Measurements from ENCODE around the gene DYSF. TPM values are rescaled to one million over a fixed set of nuclear protein-coding genes. Genes with fewer than 3 reads are reported as not detected.

DYSF gene
- total and polyA plus RNA-seq, 5 donors: 36.7 to 49.4 (median 42.1) TPM

DNA sequence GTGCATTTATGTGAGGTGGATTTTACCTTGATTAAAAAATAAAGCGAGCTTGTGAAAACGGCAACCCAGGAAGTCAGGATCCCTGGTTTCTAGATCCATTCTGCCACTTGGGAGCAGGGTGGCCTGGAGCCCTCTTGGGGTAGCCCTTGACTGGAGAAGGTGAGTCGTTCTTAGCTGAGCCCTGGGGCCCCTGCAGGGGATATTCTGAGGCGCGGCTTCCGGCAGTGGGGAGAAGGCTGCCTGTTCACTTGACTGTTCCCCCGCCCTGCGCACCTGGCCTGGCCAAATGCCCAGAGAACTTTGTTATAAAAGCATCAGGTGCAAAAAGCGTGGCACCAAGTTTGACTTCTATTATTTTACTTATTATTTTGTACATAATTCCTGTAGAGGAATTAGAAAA, 221.9 kb downstream of the DYSF start:
- Histone ChIP-seq H3K27ac (ENCODE audit: low read length) (no peak overlapping the region), H3K9me3 (ENCODE audit: control insufficient read depth, low read length) (no peaks in the 10 kb centered on the region), H3K4me3 (ENCODE audit: low read length) (no peak overlapping the region), H3K27me3 (ENCODE audit: control insufficient read depth, insufficient read depth) (no peaks in the 10 kb centered on the region), H3K4me1 (ENCODE audit: control insufficient read depth, insufficient read depth, low read length) (peaks cover 2% of the 10 kb centered on the region)
- no peak for ATAC-seq
- intact Hi-C loops (cut with DNase I): no loop called here
- DNase-seq: peak in 1 of 3 donors; percentile 38
- 89% methylated on average over 9 of the region's 9 CpGs for WGBS

DNA sequence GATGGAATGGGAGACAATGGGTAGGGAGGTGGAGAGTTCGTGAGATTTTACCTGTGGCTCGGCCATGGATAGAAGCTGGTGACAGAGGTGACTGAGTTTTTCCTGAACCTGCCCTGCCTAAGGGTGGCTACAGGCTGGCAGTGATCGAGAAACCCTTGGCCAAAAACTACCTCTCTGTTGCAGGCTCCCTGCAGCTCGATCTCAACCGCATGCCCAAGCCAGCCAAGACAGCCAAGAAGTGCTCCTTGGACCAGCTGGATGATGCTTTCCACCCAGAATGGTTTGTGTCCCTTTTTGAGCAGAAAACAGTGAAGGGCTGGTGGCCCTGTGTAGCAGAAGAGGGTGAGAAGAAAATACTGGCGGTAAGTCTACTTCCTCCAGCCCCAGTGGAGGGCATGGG, 225.5 kb downstream of the DYSF start:
- Histone ChIP-seq H3K4me1 (ENCODE audit: control insufficient read depth, insufficient read depth, low read length) (peaks cover 2% of the 10 kb centered on the region), H3K9me3 (ENCODE audit: control insufficient read depth, low read length) (no peaks in the 10 kb centered on the region), H3K27ac (ENCODE audit: low read length) (no peak overlapping the region), H3K4me3 (ENCODE audit: low read length) (no peak overlapping the region), H3K27me3 (ENCODE audit: control insufficient read depth, insufficient read depth) (no peaks in the 10 kb centered on the region)
- WGBS: 94% methylated on average over 6 of the region's 6 CpGs
- no peak for DNase-seq
- ATAC-seq: no peak
- intact Hi-C loops (cut with DNase I): no loop called here

DNA sequence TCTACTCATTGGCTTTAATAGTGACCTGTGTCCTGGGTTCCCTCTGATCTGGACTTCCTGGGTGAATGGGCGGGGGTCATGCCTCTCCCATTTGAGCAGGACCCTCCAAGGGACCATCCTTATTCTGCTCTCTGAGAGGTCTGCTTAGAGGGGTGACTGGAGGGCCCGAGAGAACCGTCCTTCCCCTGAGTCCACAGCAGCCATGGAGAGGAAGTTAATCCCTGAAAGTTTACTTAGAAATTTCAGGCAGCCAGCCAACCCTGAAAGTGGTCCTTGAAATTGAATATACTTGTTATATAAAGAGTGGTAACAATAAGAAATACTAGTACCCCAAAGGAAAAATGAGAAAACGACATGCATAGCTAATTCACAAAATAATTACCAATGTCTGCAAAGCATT, 226.1 kb downstream of the DYSF start:
- 40% methylated on average over 4 of the region's 4 CpGs for WGBS
- Histone ChIP-seq H3K27me3 (ENCODE audit: control insufficient read depth, insufficient read depth) (no peaks in the 10 kb centered on the region), H3K4me3 (ENCODE audit: low read length) (no peak overlapping the region), H3K27ac (ENCODE audit: low read length) (no peak overlapping the region), H3K4me1 (ENCODE audit: control insufficient read depth, insufficient read depth, low read length) (peaks cover 2% of the 10 kb centered on the region), H3K9me3 (ENCODE audit: control insufficient read depth, low read length) (no peaks in the 10 kb centered on the region)
- ATAC-seq (no peak), DNase-seq (no peak)
- intact Hi-C loops (cut with DNase I): no loop called here

DNA sequence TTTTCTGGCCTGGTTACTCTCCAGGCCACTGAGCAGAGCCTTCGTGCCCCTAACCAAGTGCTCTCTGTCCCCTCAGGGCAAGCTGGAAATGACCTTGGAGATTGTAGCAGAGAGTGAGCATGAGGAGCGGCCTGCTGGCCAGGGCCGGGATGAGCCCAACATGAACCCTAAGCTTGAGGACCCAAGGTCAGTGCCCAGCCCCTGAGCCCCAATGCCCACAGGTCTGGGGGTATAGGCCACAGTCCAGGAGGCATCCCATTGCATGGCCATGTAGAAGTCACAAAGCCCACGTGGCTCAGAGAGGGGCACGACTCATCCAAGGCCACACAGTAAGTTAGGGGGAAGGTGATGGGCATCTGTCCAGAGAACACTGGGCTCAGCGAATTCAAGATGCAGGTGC, 227.6 kb downstream of the DYSF start:
- H3K27me3 ChIP-seq (ENCODE audit: control insufficient read depth, insufficient read depth): no peaks in the 10 kb centered on the region
- peaks cover 3% of the 10 kb centered on the region for H3K4me1 ChIP-seq (ENCODE audit: control insufficient read depth, insufficient read depth, low read length)
- intact Hi-C loops (cut with DNase I): no loop called here
- ATAC-seq: no peak
- no peak overlapping the region for H3K4me3 ChIP-seq (ENCODE audit: low read length)
- 94% methylated on average over 6 of the region's 6 CpGs for WGBS
- no peaks in the 10 kb centered on the region for H3K9me3 ChIP-seq (ENCODE audit: control insufficient read depth, low read length)
- DNase-seq: no peak
- H3K27ac ChIP-seq (ENCODE audit: low read length): no peak overlapping the region

DNA sequence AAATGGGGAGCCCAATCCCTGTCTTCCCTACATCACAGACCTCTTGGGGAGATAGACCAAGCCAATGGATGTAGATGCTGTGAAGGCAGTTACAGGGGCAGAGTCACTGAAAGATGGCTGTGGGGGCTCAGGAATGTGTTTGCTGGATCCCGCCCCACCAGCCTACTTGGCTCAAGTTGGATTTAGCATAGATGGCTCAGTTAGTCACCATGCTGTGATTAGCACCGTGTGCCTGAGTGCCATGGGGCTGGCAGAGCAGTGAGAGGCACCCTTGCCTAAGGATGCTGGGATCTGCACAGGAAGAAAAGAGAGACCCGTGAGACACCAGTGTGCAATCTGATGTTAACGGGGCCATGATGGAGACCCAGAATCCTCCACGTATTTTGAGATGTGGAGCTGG, 228.3 kb downstream of the DYSF start:
- H3K27me3 ChIP-seq (ENCODE audit: control insufficient read depth, insufficient read depth): no peaks in the 10 kb centered on the region
- ATAC-seq (no peak), DNase-seq (no peak)
- WGBS: 91% methylated on average over 5 of the region's 5 CpGs
- H3K4me1 ChIP-seq (ENCODE audit: control insufficient read depth, insufficient read depth, low read length): peaks cover 3% of the 10 kb centered on the region
- no peaks in the 10 kb centered on the region for H3K9me3 ChIP-seq (ENCODE audit: control insufficient read depth, low read length)
- intact Hi-C loops (cut with DNase I): no loop called here
- no peak overlapping the region for H3K4me3 ChIP-seq (ENCODE audit: low read length)
- H3K27ac ChIP-seq (ENCODE audit: low read length): no peak overlapping the region

DNA sequence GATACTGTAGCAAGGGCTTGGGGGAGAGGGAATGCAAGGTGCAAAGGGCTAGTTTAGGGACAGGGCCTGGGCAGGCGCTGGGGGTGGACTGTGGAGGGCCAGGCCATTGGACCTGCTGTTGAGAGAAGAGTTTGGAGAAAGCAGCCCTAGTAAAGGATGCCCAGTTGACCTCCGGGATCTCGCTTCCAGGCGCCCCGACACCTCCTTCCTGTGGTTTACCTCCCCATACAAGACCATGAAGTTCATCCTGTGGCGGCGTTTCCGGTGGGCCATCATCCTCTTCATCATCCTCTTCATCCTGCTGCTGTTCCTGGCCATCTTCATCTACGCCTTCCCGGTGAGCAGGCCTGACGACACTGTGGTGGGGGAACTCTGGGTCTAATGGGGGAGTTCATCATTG, 229.0 kb downstream of the DYSF start:
- Histone ChIP-seq H3K4me1 (ENCODE audit: control insufficient read depth, insufficient read depth, low read length) (peaks cover 3% of the 10 kb centered on the region), H3K27me3 (ENCODE audit: control insufficient read depth, insufficient read depth) (no peaks in the 10 kb centered on the region), H3K9me3 (ENCODE audit: control insufficient read depth, low read length) (no peaks in the 10 kb centered on the region), H3K27ac (ENCODE audit: low read length) (no peak overlapping the region), H3K4me3 (ENCODE audit: low read length) (no peak overlapping the region)
- no peak for ATAC-seq
- intact Hi-C loops (cut with DNase I): no loop called here
- peak in 1 of 3 donors; percentile 20 for DNase-seq
- WGBS: 93% methylated on average over 11 of the region's 11 CpGs

DNA sequence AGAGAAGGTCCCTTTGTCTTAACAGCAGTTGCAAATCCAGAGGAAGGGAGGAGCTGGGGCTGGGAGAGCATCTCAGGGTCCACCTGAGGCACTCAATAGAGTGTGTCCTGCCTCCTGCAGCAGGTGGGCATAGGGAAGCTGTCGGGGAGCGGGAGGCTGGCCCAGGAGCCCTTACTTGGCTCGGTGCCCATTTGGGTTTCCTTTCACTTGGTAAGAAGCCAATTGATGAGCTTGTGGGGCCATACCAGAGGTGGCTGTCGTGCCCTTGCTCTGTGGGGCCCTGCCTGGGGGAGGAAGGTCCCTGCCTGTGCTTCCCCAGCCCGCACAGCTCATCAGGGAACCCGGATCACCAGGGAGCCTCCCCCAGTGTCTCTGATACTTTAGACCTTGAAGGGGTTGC, 229.7 kb downstream of the DYSF start:
- 66% methylated on average over 6 of the region's 6 CpGs for WGBS
- Histone ChIP-seq H3K27ac (ENCODE audit: low read length) (no peak overlapping the region), H3K4me1 (ENCODE audit: control insufficient read depth, insufficient read depth, low read length) (peaks cover 3% of the 10 kb centered on the region), H3K4me3 (ENCODE audit: low read length) (no peak overlapping the region), H3K27me3 (ENCODE audit: control insufficient read depth, insufficient read depth) (no peaks in the 10 kb centered on the region), H3K9me3 (ENCODE audit: control insufficient read depth, low read length) (no peaks in the 10 kb centered on the region)
- DNase-seq: peak in 1 of 3 donors; percentile 33
- no peak for ATAC-seq
- intact Hi-C loops (cut with DNase I): no loop called here

DNA sequence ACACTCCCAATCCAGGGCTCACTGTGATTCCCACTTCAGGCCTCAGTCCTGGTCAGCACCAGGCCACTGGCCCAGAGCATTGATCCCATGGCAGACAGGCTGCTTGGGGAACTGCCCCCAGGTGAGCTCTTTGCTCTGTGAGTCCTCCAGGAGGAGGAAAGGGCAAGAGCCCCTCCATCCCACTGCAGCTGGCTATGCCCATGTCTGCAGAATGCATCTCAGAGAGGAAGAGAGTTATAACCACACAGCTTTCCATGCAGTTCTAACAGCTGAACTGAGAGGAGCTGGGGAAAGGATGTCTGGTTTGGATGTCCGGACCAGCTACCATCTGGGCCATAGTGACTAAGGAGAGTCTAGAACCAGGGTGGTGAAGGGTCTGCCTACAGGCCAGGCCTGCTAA, 230.3 kb downstream of the DYSF start:
- 95% methylated on average over 1 of the region's 1 CpG for WGBS
- Histone ChIP-seq H3K9me3 (ENCODE audit: control insufficient read depth, low read length) (no peaks in the 10 kb centered on the region), H3K4me1 (ENCODE audit: control insufficient read depth, insufficient read depth, low read length) (peaks cover 3% of the 10 kb centered on the region), H3K27me3 (ENCODE audit: control insufficient read depth, insufficient read depth) (no peaks in the 10 kb centered on the region), H3K4me3 (ENCODE audit: low read length) (no peak overlapping the region), H3K27ac (ENCODE audit: low read length) (no peak overlapping the region)
- intact Hi-C loops (cut with DNase I): no loop called here
- DNase-seq (no peak), ATAC-seq (no peak)

- WGBS: 87% methylated on average over 13 of the region's 13 CpGs
- intact Hi-C loops (cut with DNase I): no loop called here
- Histone ChIP-seq H3K4me3 (ENCODE audit: low read length) (no peak overlapping the region), H3K27ac (ENCODE audit: low read length) (no peak overlapping the region), H3K9me3 (ENCODE audit: control insufficient read depth, low read length) (no peaks in the 10 kb centered on the region), H3K4me1 (ENCODE audit: control insufficient read depth, insufficient read depth, low read length) (peaks cover 2% of the 10 kb centered on the region), H3K27me3 (ENCODE audit: control insufficient read depth, insufficient read depth) (no peaks in the 10 kb centered on the region)
- DNase-seq (peak in 1 of 3 donors; percentile 57), ATAC-seq (peak in 1 of 2 donors; percentile 8)
These were observed 231.1 kb downstream of the DYSF start for GRCh38 chr2:71684226-71685072.

DNA sequence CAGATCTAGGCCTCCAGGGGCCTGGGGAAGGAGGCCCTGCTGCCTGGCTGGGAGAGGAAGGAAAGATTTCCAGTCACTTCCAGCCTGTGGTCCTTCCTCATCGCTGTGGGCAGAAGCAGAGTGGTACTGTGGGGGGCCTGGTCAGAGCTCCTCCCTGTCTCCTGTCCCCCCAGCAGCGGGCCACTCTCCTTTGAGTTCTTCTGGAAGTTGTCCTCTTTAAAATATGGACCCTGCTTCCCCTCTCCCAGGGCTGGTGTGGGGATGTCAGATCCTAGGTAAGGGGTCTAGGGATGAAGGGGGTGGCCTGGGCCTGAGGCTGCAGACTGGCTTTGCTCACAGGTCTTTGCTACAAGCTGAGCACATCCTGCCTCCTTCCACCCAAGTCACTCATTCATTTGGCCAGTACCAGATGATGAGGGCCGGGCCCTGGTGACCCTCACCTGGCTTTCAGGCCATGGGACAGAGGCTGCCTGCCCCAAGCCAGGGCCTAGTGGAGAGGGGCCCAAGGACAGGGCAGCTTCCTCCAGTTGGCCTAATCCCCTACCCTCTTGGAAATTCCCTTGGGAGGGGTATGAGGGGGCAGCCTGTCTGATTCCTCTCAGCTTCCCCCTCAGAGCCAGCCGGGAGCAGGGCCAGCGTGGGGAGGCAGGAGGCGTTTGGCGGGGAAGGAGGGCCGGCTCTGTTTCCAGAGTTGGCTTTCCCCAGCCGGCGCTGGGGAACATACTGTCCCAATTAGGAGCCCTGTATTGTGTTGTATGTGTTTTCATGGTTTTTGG, 231.9 kb downstream of the DYSF start:
- no peak overlapping the region for H3K4me3 ChIP-seq (ENCODE audit: low read length)
- H3K4me1 ChIP-seq (ENCODE audit: control insufficient read depth, insufficient read depth, low read length): peaks cover 2% of the 10 kb centered on the region
- intact Hi-C loops (cut with DNase I): no loop called here
- ATAC-seq (peak; percentile 53 to 71), DNase-seq (peak; percentile 58 to 83 (median 75))
- no peak overlapping the region for H3K27ac ChIP-seq (ENCODE audit: low read length)
- H3K9me3 ChIP-seq (ENCODE audit: control insufficient read depth, low read length): no peaks in the 10 kb centered on the region
- WGBS: 78% methylated on average over 10 of the region's 10 CpGs
- H3K27me3 ChIP-seq (ENCODE audit: control insufficient read depth, insufficient read depth): no peaks in the 10 kb centered on the region

DNA sequence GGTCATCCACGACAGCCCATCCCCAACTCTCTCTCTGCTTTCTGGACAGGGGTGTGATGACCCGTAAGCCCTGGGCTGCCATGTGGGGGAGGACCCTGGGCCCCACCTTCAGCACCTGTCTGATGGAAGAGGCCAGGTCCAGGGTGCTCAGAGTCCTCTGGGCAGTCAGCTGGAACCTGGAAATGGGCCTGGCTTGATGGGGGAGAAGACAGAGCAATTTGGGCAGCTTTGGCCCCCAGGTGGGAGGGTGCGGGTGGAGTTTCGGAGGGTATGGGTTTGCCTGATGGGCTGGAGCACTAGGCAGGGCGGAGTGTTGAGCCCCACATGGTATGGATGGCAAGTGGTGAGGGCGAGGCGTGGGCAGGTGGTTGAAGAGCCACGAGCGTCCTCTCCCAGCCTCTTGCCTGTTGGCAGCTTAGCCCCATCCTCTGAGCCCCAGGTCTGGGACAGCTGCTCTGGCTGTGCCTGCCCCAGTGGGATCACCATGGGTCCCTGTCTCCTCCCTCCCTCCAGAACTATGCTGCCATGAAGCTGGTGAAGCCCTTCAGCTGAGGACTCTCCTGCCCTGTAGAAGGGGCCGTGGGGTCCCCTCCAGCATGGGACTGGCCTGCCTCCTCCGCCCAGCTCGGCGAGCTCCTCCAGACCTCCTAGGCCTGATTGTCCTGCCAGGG, 232.7 kb downstream of the DYSF start:
- Histone ChIP-seq H3K9me3 (ENCODE audit: control insufficient read depth, low read length) (no peaks in the 10 kb centered on the region), H3K27me3 (ENCODE audit: control insufficient read depth, insufficient read depth) (no peaks in the 10 kb centered on the region), H3K4me3 (ENCODE audit: low read length) (no peak overlapping the region), H3K4me1 (ENCODE audit: control insufficient read depth, insufficient read depth, low read length) (peaks cover 2% of the 10 kb centered on the region), H3K27ac (ENCODE audit: low read length) (no peak overlapping the region)
- peak in 1 of 2 donors; percentile 3 for ATAC-seq
- intact Hi-C loops (cut with DNase I): no loop called here
- WGBS: 96% methylated on average over 13 of the region's 13 CpGs
- DNase-seq: peak in 2 of 3 donors; percentile 33 to 45

Measured in right cardiac atrium (tissue), 5 donors.